Femur (tissue), 1 donor: Measurements from ENCODE around the gene ASPRV1.
"Not testable (repeated sequence)": the region's sequence is repeated elsewhere in the genome, so short reads cannot be mapped to it uniquely, and the experiment has no call there.

Experiments
- DNase-seq: peaks from one replicate; pipeline ENCODE4 v3.0.0-alpha.2; 2017

Gene ASPRV1

GRCh38 chr2:69959425-69959824, 2.0 kb downstream of the ASPRV1 start:
- DNase-seq = no peak

GRCh38 chr2:69958480-69958879, 3.0 kb downstream of the ASPRV1 start:
- no peak for DNase-seq

- DNase-seq = no peak
Measured at GRCh38 chr2:69957965-69958364, 3.5 kb downstream of the ASPRV1 start.

- DNase-seq = no peak
Measured at GRCh38 chr2:69956475-69956979, 4.9 kb downstream of the ASPRV1 start.

- DNase-seq = no peak
Measured at GRCh38 chr2:69955029-69955428, 6.4 kb downstream of the ASPRV1 start.

- no peak for DNase-seq
Measured at GRCh38 chr2:69954084-69954483, 7.3 kb downstream of the ASPRV1 start.

GRCh38 chr2:69952336-69953115, 8.9 kb downstream of the ASPRV1 start:
- no peak for DNase-seq

GRCh38 chr2:69950671-69951070, 10.8 kb downstream of the ASPRV1 start:
- not testable (repeated sequence) for DNase-seq

- no peak for DNase-seq
Measured at GRCh38 chr2:69950241-69950640, 11.2 kb downstream of the ASPRV1 start.

GRCh38 chr2:69948963-69949645, 12.3 kb downstream of the ASPRV1 start:
- DNase-seq = no peak

- DNase-seq = no peak
Measured at GRCh38 chr2:69948032-69948962, 13.1 kb downstream of the ASPRV1 start.

GRCh38 chr2:69947325-69947931, 14.0 kb downstream of the ASPRV1 start:
- no peak for DNase-seq

- DNase-seq = no peak
Measured at GRCh38 chr2:69946351-69947324, 14.8 kb downstream of the ASPRV1 start.

- no peak for DNase-seq
Measured at GRCh38 chr2:69945941-69946340, 15.5 kb downstream of the ASPRV1 start.

- DNase-seq = no peak
Measured at GRCh38 chr2:69945441-69945840, 16.0 kb downstream of the ASPRV1 start.

- no peak for DNase-seq
Measured at GRCh38 chr2:69944756-69945155, 16.7 kb downstream of the ASPRV1 start.

GRCh38 chr2:69943843-69944525, 17.4 kb downstream of the ASPRV1 start:
- DNase-seq = no peak

GRCh38 chr2:69943000-69943842, 18.2 kb downstream of the ASPRV1 start:
- DNase-seq = no peak

GRCh38 chr2:69940691-69941090, 20.7 kb downstream of the ASPRV1 start:
- no peak for DNase-seq

GRCh38 chr2:69939722-69940121, 21.7 kb downstream of the ASPRV1 start:
- no peak for DNase-seq
